ENCODE results near the gene DNMBP. TPM values are rescaled to one million over a fixed set of nuclear protein-coding genes. Genes with fewer than 3 reads are reported as not detected.

The DNMBP gene
- total RNA-seq, 2 donors from 2014 or later = 15.5 to 27.9 TPM

- no peak overlapping the region for H3K4me3 ChIP-seq
- H3K27ac ChIP-seq = no peak overlapping the region
- intact Hi-C loops (cut with DNase I) = no loop called here
- 94% methylated on average over 5 of the region's 5 CpGs for WGBS
- TF ChIP-seq POLR2AphosphoS5 (IDR thresholded peaks at IDR 0.05) = no peak
- TF ChIP-seq POLR2A (IDR thresholded peaks at IDR 0.05) = no peak
- no peak for TF ChIP-seq CTCF (IDR thresholded peaks at IDR 0.05)
- no peaks in the 10 kb centered on the region for H3K9me3 ChIP-seq
- no peaks in the 10 kb centered on the region for H3K27me3 ChIP-seq (replicated peaks; ENCODE audit: insufficient read depth)
- H3K4me1 ChIP-seq (replicated peaks) = no peaks in the 10 kb centered on the region
- no peak for DNase-seq (ENCODE audit: low spot score)
- H3K36me3 ChIP-seq = no peaks in the 10 kb centered on the region
Measured at GRCh38 chr10:100037758-100038315, 28.1 kb upstream of the DNMBP start.

GRCh38 chr10:100036850-100037249 lies 27.1 kb upstream of the DNMBP start:
- DNase-seq (ENCODE audit: low spot score) = no peak
- 57% methylated on average over 7 of the region's 7 CpGs for WGBS
- Histone ChIP-seq H3K4me3 (no peak overlapping the region), H3K4me1 (replicated peaks) (no peaks in the 10 kb centered on the region), H3K36me3 (no peaks in the 10 kb centered on the region), H3K27ac (no peak overlapping the region), H3K27me3 (replicated peaks; ENCODE audit: insufficient read depth) (no peaks in the 10 kb centered on the region), H3K9me3 (no peaks in the 10 kb centered on the region)
- intact Hi-C loops (cut with DNase I) = no loop called here
- TF ChIP-seq CTCF (IDR thresholded peaks at IDR 0.05) = no peak

GRCh38 chr10:100033766-100034418 lies 24.1 kb upstream of the DNMBP start:
- intact Hi-C loops (cut with DNase I) = no loop called here
- H3K9me3 ChIP-seq = no peaks in the 10 kb centered on the region
- no peaks in the 10 kb centered on the region for H3K36me3 ChIP-seq
- no peak overlapping the region for H3K27ac ChIP-seq
- TF ChIP-seq POLR2A (IDR thresholded peaks at IDR 0.05) (no peak), CTCF (IDR thresholded peaks at IDR 0.05) (no peak), POLR2AphosphoS5 (IDR thresholded peaks at IDR 0.05) (no peak)
- no peaks in the 10 kb centered on the region for H3K4me1 ChIP-seq (replicated peaks)
- no peak for DNase-seq (ENCODE audit: low spot score)
- no peak overlapping the region for H3K4me3 ChIP-seq
- 91% methylated on average over 1 of the region's 1 CpG for WGBS
- no peaks in the 10 kb centered on the region for H3K27me3 ChIP-seq (replicated peaks; ENCODE audit: insufficient read depth)

GRCh38 chr10:100027416-100027815 lies 17.7 kb upstream of the DNMBP start:
- Histone ChIP-seq H3K4me1 (replicated peaks) (no peaks in the 10 kb centered on the region), H3K27ac (no peak overlapping the region), H3K27me3 (replicated peaks; ENCODE audit: insufficient read depth) (no peaks in the 10 kb centered on the region), H3K4me3 (no peak overlapping the region), H3K9me3 (no peaks in the 10 kb centered on the region), H3K36me3 (no peaks in the 10 kb centered on the region)
- no peak for DNase-seq (ENCODE audit: low spot score)
- TF ChIP-seq POLR2AphosphoS5 (IDR thresholded peaks at IDR 0.05) (no peak), CTCF (IDR thresholded peaks at IDR 0.05) (no peak), POLR2A (IDR thresholded peaks at IDR 0.05) (no peak)
- 100% methylated on average over 1 of the region's 1 CpG for WGBS
- intact Hi-C loops (cut with DNase I) = no loop called here

GRCh38 chr10:100025576-100025975 lies 15.8 kb upstream of the DNMBP start:
- H3K9me3 ChIP-seq = no peaks in the 10 kb centered on the region
- H3K27ac ChIP-seq = no peak overlapping the region
- intact Hi-C loops (cut with DNase I) = no loop called here
- no peak overlapping the region for H3K4me3 ChIP-seq
- DNase-seq (ENCODE audit: low spot score) = no peak
- H3K36me3 ChIP-seq = no peaks in the 10 kb centered on the region
- no peaks in the 10 kb centered on the region for H3K27me3 ChIP-seq (replicated peaks; ENCODE audit: insufficient read depth)
- H3K4me1 ChIP-seq (replicated peaks) = no peaks in the 10 kb centered on the region
- 63% methylated on average over 5 of the region's 5 CpGs for WGBS
- TF ChIP-seq POLR2AphosphoS5 (IDR thresholded peaks at IDR 0.05) (no peak), POLR2A (IDR thresholded peaks at IDR 0.05) (no peak), CTCF (IDR thresholded peaks at IDR 0.05) (no peak)
